Calu3 (cell line): Measurements from ENCODE around the gene PARP14. TPM values are rescaled to one million over a fixed set of nuclear protein-coding genes. Genes with fewer than 3 reads are reported as not detected.

ENCODE experiments used
- Bru-seq: library from RNA; stranded (reverse); fragments of 400-500 nt; gene quantifications from one replicate; lab custom pipeline; 2021; lab: Mats Ljungman, UMichigan
- BruChase-seq, 2 experiments: library from RNA; stranded (reverse); fragments of 400-500 nt; gene quantifications; one replicate each; lab custom pipeline; 2021; lab: Mats Ljungman, UMichigan
- BruUV-seq: library from RNA; stranded (reverse); fragments of 400-500 nt; replicated peaks from 2 replicates; lab custom pipeline; 2021; lab: Mats Ljungman, UMichigan
- CTCF ChIA-PET: fragments of 300-600 bp; sonication (Branson Sonifier 250); formaldehyde crosslinking; loops from one replicate; lab custom pipeline; 2022; ENCODE audit warnings: antibody characterized with exemption; lab: Charles Lee
- DNase-seq: peaks from one replicate; pipeline ENCODE4 v3.0.0; 2022
- H3K27ac Mint-ChIP-seq: one replicate; pipeline ENCODE4 v1.8.0; 2022; ENCODE audit warnings: mixed read lengths; ENCODE audit not compliant: unreplicated experiment
- H3K27me3 Mint-ChIP-seq: one replicate; pipeline ENCODE4 v1.8.0; 2022; ENCODE audit warnings: mixed read lengths; ENCODE audit not compliant: unreplicated experiment
- H3K36me3 Mint-ChIP-seq: one replicate; pipeline ENCODE4 v1.8.0; 2022; ENCODE audit warnings: mild to moderate bottlenecking, moderate library complexity, mixed read lengths; ENCODE audit not compliant: insufficient read depth, unreplicated experiment
- H3K4me1 Mint-ChIP-seq: one replicate; pipeline ENCODE4 v1.8.0; 2022; ENCODE audit warnings: mild to moderate bottlenecking, low read depth, mixed read lengths; ENCODE audit not compliant: unreplicated experiment
- H3K4me3 Mint-ChIP-seq: one replicate; pipeline ENCODE4 v1.8.0; 2022; ENCODE audit warnings: mild to moderate bottlenecking, low read depth, moderate library complexity, mixed read lengths; ENCODE audit not compliant: unreplicated experiment
- H3K9me3 Mint-ChIP-seq: one replicate; pipeline ENCODE4 v1.8.0; 2022; ENCODE audit warnings: low read depth, mixed read lengths; ENCODE audit not compliant: unreplicated experiment
- intact Hi-C: fragments of 100-400 bp; cut with micrococcal nuclease; formaldehyde crosslinking; loops from one replicate; pipeline ENCODE4 v1.10.0; 2022; ENCODE audit not compliant: unreplicated experiment
- long read RNA-seq: library from polyadenylated mRNA; stranded (forward); transcript quantifications from one replicate; pipeline ENCODE4 v2.0.0, GENCODE V29; 2022
- total RNA-seq: library from RNA; stranded (reverse); gene quantifications from 2 replicates; pipeline ENCODE4 v1.2.3, GENCODE V29; 2022
- TF ChIP-seq, protein P1 (sequence below): fragments of 200-600 bp; IDR thresholded peaks from one replicate; pipeline ENCODE4 v1.8.0; 2022; ENCODE audit warnings: antibody characterized with exemption; ENCODE audit not compliant: unreplicated experiment

Gene PARP14, protein sequence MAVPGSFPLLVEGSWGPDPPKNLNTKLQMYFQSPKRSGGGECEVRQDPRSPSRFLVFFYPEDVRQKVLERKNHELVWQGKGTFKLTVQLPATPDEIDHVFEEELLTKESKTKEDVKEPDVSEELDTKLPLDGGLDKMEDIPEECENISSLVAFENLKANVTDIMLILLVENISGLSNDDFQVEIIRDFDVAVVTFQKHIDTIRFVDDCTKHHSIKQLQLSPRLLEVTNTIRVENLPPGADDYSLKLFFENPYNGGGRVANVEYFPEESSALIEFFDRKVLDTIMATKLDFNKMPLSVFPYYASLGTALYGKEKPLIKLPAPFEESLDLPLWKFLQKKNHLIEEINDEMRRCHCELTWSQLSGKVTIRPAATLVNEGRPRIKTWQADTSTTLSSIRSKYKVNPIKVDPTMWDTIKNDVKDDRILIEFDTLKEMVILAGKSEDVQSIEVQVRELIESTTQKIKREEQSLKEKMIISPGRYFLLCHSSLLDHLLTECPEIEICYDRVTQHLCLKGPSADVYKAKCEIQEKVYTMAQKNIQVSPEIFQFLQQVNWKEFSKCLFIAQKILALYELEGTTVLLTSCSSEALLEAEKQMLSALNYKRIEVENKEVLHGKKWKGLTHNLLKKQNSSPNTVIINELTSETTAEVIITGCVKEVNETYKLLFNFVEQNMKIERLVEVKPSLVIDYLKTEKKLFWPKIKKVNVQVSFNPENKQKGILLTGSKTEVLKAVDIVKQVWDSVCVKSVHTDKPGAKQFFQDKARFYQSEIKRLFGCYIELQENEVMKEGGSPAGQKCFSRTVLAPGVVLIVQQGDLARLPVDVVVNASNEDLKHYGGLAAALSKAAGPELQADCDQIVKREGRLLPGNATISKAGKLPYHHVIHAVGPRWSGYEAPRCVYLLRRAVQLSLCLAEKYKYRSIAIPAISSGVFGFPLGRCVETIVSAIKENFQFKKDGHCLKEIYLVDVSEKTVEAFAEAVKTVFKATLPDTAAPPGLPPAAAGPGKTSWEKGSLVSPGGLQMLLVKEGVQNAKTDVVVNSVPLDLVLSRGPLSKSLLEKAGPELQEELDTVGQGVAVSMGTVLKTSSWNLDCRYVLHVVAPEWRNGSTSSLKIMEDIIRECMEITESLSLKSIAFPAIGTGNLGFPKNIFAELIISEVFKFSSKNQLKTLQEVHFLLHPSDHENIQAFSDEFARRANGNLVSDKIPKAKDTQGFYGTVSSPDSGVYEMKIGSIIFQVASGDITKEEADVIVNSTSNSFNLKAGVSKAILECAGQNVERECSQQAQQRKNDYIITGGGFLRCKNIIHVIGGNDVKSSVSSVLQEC (N-terminal part only)
- total RNA-seq (95.5 and 168 TPM in 2 replicates), Bru-seq, nascent RNA (percentile 98 among the genes with signal in this experiment), BruChase-seq, experiment 1, labeled RNA remaining after a 6-hour chase (percentile 98 among the genes with signal in this experiment), BruChase-seq, experiment 2, labeled RNA remaining after a 2-hour chase (percentile 97 among the genes with signal in this experiment)
- long read RNA-seq, full-length matches to known transcripts: 13 of 34 reads
- long read RNA-seq, partial matches to known transcripts: 11 of 34 reads
- long read RNA-seq, other reads (novel, unspliced or antisense): 10 of 34 reads

DNA sequence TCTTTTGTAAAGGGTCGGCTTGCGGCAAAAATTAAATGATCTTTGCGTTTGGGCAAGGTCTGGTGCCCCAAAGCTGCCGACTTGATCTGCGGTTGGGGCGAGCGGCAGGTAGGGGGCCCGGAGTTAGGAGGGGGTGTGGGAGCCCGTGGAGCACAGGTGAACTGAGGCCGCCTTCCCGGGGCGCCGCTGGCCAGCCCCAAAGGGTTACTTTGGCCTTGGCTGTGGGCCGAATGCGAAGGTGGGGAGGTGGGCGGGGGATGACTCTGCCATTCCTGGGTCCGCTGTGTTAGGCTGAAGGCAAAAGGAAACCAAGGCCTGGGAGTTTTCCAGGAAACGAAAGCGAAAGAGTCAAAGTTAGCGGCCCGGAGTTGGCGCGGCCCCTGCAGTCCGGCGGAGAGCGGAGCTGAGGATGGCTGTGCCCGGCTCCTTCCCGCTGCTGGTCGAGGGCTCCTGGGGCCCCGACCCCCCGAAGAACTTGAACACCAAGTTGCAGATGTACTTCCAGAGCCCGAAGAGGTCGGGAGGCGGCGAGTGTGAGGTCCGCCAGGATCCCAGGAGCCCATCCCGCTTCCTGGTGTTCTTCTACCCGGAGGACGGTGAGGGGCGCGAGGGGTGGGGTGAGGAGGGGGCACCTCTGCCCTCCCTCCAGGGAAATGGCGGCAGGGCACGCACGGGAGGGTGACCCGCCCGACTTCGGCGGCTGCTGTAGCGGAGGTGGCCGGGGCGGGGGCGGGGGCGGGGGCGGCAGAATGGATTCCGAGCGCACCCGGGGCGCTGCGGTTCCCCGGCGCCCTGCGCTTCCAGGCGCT, at the start of gene PARP14:
Gene PARP14 (plus strand): TSS at position 365 of the 809 bp plus-strand sequence. CDS start 45 bp downstream, at position 410.
- TF ChIP-seq, protein P1, sequence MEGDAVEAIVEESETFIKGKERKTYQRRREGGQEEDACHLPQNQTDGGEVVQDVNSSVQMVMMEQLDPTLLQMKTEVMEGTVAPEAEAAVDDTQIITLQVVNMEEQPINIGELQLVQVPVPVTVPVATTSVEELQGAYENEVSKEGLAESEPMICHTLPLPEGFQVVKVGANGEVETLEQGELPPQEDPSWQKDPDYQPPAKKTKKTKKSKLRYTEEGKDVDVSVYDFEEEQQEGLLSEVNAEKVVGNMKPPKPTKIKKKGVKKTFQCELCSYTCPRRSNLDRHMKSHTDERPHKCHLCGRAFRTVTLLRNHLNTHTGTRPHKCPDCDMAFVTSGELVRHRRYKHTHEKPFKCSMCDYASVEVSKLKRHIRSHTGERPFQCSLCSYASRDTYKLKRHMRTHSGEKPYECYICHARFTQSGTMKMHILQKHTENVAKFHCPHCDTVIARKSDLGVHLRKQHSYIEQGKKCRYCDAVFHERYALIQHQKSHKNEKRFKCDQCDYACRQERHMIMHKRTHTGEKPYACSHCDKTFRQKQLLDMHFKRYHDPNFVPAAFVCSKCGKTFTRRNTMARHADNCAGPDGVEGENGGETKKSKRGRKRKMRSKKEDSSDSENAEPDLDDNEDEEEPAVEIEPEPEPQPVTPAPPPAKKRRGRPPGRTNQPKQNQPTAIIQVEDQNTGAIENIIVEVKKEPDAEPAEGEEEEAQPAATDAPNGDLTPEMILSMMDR: no peak
- CTCF ChIA-PET: interaction anchor here (0.7 to 2.5 kb wide), 6 partner anchors 11 to 296 kb away, joined by 3 to 17 read pairs (median 5); partner anchors contain the start of gene FAM162A
- Mint-ChIP-seq H3K27ac (peak within 1 kb of the TSS; percentile 93), H3K4me3 (peak within 1 kb of the TSS; percentile 95), H3K9me3 (no peaks in the 10 kb centered on the region), H3K27me3 (no peaks in the 10 kb centered on the region), H3K36me3 (peaks cover 24% of the 10 kb centered on the region), H3K4me1 (peaks cover 26% of the 10 kb centered on the region)
- intact Hi-C loops: no loop called here
- peak; percentile 72 for DNase-seq
- no TSS peak for BruUV-seq

DNA sequence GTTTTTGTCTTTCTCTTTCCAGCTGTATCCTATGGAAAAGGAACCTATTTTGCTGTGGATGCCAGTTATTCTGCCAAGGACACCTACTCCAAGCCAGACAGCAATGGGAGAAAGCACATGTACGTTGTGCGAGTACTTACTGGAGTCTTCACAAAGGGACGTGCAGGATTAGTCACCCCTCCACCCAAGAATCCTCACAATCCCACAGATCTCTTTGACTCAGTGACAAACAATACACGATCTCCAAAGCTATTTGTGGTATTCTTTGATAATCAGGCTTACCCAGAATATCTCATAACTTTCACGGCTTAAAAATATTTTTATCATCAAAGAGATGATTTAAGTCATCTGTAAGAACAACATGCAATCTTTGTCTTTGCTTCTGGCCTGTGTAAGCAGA, 44.9 kb upstream of the PARP14 start:
- BruUV-seq: no TSS peak
- Mint-ChIP-seq H3K36me3 (no peaks in the 10 kb centered on the region), H3K27ac (no peak overlapping the region), H3K27me3 (no peaks in the 10 kb centered on the region), H3K9me3 (no peaks in the 10 kb centered on the region), H3K4me3 (no peak overlapping the region), H3K4me1 (peaks cover 9% of the 10 kb centered on the region)
- intact Hi-C loops: no loop called here
- DNase-seq: no peak
- TF ChIP-seq, protein P1: no peak
- CTCF ChIA-PET: no interaction called here

DNA sequence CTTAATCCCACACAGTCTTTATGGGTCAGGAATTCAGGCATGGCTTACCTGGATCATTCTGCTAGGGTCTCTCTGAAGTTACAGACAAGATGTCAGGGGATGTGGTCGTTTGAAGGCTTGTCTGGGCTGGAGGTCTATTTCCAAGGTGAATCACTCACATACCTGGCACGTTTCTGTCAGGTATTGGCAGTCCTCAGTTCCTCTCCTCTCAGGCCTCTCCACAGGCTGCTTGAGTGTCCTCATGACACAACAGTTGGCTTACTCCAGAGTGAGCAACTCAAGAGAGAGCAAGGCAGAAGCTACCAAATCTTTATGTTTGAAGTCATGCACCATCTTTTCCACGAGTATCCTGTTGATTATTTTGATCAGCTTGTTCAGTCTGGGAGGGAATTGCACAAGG, 43.9 kb upstream of the PARP14 start:
- H3K4me1 Mint-ChIP-seq: peaks cover 13% of the 10 kb centered on the region
- CTCF ChIA-PET: no interaction called here
- no peaks in the 10 kb centered on the region for H3K9me3 Mint-ChIP-seq
- no peak overlapping the region for H3K27ac Mint-ChIP-seq
- H3K27me3 Mint-ChIP-seq: no peaks in the 10 kb centered on the region
- TF ChIP-seq, protein P1: no peak
- H3K36me3 Mint-ChIP-seq: no peaks in the 10 kb centered on the region
- BruUV-seq: no TSS peak
- intact Hi-C loops: no loop called here
- DNase-seq: no peak
- H3K4me3 Mint-ChIP-seq: no peak overlapping the region
